Fibroblast of the aortic adventitia (primary cell): Measurements from ENCODE around the gene CRKL. TPM values are rescaled to one million over a fixed set of nuclear protein-coding genes. Genes with fewer than 3 reads are reported as not detected.

ENCODE experiments used
- DNase-seq: peaks from one replicate; pipeline ENCODE4 v3.0.0-alpha.2; 2010; ENCODE audit warnings: low read depth
- H3K4me3 ChIP-seq: 2 replicates; pipeline ENCODE4 v1.5.1; 2011; ENCODE audit warnings: low read depth, mild to moderate bottlenecking, control low read depth, low read length, moderate library complexity
- total RNA-seq: library from RNA; depleted of rRNA; stranded (reverse); fragments of >200 nt; gene quantifications from 2 replicates; pipeline ENCODE4 v1.2.3, GENCODE V29; 2012; ENCODE audit warnings: low replicate concordance
- TF ChIP-seq, protein P1 (sequence below): IDR thresholded peaks from 2 replicates; pipeline ENCODE4 v1.5.1; 2011; ENCODE audit warnings: mild to moderate bottlenecking, low read length, control low read depth, inconsistent platforms; ENCODE audit not compliant: insufficient read depth

Gene CRKL
- total RNA-seq, 1 donor: 44.7 TPM

DNA sequence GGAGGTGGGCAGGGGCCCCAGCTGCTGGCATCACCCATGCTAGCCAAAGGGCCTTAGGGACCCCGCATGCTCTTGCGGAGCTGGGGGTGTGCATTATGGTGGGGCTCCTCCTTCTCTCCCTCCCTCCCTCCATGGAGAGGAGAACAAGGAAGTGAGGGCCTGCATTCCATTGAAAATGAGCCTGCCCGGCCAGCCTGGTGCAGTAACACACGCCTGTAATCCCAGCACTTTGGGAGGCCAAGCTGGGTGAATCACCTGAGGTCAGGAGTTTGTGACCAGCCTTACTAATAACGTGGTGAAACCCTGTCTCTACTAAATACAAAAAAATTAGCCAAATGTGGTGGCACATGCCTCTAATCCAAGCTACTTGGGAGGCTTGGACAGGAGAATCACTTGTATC lies 36.0 kb upstream of the CRKL start:
- no peak overlapping the region for H3K4me3 ChIP-seq
- TF ChIP-seq, protein P1, sequence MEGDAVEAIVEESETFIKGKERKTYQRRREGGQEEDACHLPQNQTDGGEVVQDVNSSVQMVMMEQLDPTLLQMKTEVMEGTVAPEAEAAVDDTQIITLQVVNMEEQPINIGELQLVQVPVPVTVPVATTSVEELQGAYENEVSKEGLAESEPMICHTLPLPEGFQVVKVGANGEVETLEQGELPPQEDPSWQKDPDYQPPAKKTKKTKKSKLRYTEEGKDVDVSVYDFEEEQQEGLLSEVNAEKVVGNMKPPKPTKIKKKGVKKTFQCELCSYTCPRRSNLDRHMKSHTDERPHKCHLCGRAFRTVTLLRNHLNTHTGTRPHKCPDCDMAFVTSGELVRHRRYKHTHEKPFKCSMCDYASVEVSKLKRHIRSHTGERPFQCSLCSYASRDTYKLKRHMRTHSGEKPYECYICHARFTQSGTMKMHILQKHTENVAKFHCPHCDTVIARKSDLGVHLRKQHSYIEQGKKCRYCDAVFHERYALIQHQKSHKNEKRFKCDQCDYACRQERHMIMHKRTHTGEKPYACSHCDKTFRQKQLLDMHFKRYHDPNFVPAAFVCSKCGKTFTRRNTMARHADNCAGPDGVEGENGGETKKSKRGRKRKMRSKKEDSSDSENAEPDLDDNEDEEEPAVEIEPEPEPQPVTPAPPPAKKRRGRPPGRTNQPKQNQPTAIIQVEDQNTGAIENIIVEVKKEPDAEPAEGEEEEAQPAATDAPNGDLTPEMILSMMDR: no peak
- DNase-seq: no peak

DNA sequence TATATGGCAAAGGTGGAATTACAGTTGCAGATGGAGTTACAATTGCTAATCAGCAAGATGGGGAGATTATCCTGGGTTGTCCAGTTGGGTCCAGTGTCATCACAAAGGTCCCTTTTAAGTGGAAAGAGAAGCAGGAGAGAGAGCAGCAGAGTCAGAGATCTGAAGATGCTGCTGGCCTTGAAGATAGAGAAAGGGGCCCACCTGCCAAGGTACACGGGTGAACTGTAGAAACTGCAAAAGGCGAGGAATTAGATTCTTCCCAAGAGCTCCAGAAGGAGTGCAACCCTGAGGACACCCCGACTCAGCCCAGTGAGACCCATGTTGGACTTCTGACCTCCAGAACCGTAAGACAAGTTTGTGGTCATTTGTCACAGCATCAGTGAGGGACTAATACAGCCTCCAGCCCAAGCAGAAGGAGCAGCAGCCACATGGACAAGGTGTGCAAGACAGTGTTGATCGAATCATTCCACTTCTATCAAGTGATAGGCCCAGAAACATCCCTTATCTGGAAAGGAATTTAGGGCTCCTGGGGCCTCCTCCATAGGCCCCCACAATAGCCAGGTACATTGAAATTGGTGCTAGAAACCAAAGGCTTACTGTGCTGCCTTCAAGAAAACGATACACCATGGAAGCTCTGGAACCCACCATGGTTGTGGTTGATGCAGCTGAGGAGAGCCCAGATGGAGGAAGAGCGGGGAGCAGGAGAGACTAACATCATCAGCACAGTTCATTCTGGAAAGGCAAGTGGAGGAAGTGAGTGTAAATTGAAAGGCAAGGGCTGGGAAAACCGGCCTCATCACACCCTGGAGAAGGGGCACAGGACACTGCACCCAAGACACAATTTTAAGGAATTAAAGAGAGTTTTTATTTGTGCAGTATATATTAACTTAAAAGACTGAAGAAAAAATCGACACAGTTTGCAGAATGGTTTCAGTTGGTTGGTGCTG lies 35.1 kb upstream of the CRKL start:
- DNase-seq: no peak
- no peak overlapping the region for H3K4me3 ChIP-seq
- TF ChIP-seq, protein P1: no peak

DNA sequence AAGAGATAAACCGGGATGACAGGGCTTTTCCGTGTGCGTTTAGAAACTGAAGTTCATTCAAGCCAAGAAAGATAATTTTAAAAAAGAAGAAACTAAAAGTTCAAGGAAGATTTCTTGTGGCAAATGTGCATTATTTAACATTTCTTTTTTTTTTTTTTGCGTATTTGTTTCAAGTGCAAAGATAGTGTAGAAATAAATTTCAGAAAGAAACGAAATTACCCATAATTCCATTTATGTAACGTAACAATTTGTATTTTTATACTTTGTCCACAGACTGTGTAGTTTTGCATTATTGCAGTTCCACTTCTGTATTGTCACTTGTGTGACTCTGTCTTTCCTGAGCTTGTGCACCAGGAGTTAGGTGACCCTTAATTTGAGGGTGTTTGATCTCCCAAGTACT lies 34.4 kb upstream of the CRKL start:
- TF ChIP-seq, protein P1: no peak
- no peak for DNase-seq
- no peak overlapping the region for H3K4me3 ChIP-seq

DNA sequence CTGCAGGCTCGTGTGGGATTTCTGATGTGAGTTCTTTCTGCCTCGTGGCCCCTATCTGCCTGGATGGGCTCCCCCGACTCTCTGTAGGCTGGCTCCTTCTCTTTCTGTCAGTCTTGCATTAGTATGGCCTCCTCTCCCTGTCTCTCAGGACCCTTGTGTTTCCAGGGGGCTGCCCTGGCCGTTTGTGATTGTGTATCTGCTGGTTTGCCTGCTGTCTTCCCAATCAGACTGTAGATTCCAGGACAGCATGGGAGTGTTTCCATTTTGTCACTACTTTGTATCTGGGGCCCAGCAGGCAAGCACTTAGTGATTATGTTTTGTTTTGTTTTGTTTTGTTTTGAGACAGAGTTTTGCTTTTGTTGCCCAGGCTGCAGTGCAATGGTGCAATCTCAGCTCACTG lies 32.8 kb upstream of the CRKL start:
- no peak for DNase-seq
- no peak overlapping the region for H3K4me3 ChIP-seq
- TF ChIP-seq, protein P1: no peak

DNA sequence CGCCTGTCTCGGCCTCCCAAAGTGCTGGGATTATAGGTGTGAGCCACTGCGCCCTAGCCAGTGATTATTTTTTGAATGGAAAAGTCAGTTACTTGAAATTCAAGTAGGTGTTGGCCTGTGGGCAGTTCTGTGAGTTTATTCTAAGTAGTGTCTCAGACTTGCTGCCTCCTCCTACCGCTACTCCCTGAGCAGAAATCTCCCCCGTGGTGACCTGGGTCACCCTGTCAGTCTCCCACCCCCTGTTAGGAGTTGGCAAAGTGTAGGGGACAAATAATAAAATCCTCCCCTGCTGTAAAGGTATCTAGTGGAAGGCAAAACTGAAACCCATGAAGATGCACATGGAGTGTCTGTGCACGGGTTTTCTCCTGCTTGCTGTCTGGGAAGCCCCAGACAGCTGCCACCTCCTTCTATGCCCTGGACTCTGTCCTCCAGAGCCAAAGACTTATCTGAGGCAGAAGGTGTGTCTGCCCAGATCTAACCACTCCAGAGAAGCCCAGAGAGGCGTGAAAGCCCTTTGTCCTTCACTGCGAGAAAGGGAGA lies 32.1 kb upstream of the CRKL start:
- TF ChIP-seq, protein P1: no peak
- no peak overlapping the region for H3K4me3 ChIP-seq
- no peak for DNase-seq

DNA sequence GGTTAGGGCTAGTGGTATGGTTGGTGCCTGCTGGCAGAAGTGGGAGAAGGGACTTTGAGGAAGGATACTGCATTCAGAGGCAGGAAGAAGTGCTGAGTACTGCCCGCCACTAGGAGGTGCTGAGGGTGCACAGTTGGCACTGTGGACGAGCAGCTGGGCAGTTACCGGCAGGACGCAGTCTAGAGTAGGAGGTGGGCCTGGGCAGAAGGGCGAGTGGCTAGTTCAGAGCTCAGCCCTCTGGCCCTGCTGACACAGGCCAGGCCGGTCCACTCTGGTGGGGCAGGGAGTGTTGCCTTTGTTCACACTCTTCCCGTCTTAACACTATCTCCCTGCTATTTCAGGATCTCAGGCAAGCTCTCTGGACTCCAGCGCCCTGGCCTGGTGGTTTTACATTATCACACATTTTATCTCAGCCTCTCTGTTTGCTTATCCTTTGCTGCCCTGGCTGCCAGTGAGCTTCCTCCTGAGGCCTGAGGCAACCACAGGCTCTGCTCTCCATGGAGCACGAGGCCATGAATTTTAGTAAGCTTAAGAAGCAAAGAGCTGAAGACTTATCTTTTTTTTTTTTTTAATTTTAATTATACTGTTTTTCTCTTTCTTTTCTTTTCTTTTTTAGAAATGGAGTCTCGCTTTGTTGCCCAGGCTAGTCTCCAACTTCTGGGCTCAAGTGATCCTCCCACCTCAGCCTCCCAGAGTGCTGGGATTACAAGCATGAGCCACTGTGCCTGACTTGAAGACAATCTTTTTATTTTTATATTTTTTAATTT lies 31.5 kb upstream of the CRKL start:
- H3K4me3 ChIP-seq: no peak overlapping the region
- DNase-seq: peak; percentile 90
- TF ChIP-seq, protein P1: peak; percentile 92
